Dermis microvascular lymphatic vessel endothelial cell (primary cell): Measurements from ENCODE around the gene DNAH12. TPM values are rescaled to one million over a fixed set of nuclear protein-coding genes. Genes with fewer than 3 reads are reported as not detected.

Source experiments
- total RNA-seq: library from RNA; depleted of rRNA; stranded (reverse); fragments of >200 nt; gene quantifications from 2 replicates; pipeline ENCODE4 v1.2.1, GENCODE V29; 2014

DNAH12 gene
- total RNA-seq, 1 donor from 2014 or later: under 0.01 TPM

Other genes starting within 250 kb of the DNAH12 start
- gene PDE12, start 11.9 kb upstream of the DNAH12 start, total RNA-seq: 9.2 and 15.3 TPM in 2 replicates
- gene ARF4, start 53.0 kb upstream of the DNAH12 start, total RNA-seq: 121 and 123 TPM in 2 replicates
- gene DENND6A, start 148.7 kb upstream of the DNAH12 start, total RNA-seq: 19.5 and 21.2 TPM in 2 replicates
- 26.9 and 29.5 TPM in 2 replicates for gene SLMAP, start 212.0 kb upstream of the DNAH12 start, total RNA-seq